ENCODE results near the gene KLHL6.
"Not testable (repeated sequence)": the region's sequence is repeated elsewhere in the genome, so short reads cannot be mapped to it uniquely, and the experiment has no call there.

KLHL6 gene

GRCh38 chr3:183532620-183533411, 22.7 kb downstream of the KLHL6 start:
- DNase-seq (ENCODE audit: low spot score): no peak

- no peak for DNase-seq (ENCODE audit: low spot score)
Measured at GRCh38 chr3:183529717-183530116, 25.8 kb downstream of the KLHL6 start.

GRCh38 chr3:183529185-183529584, 26.3 kb downstream of the KLHL6 start:
- no peak for DNase-seq (ENCODE audit: low spot score)

- DNase-seq (ENCODE audit: low spot score): not testable (repeated sequence)
Measured at GRCh38 chr3:183528758-183529157, 26.7 kb downstream of the KLHL6 start.

- no peak for DNase-seq (ENCODE audit: low spot score)
Measured at GRCh38 chr3:183527428-183528379, 27.8 kb downstream of the KLHL6 start.

- DNase-seq (ENCODE audit: low spot score): no peak
Measured at GRCh38 chr3:183526838-183527427, 28.6 kb downstream of the KLHL6 start.

GRCh38 chr3:183524476-183524875, 31.0 kb downstream of the KLHL6 start:
- DNase-seq (ENCODE audit: low spot score): no peak

GRCh38 chr3:183520741-183521556, 34.6 kb downstream of the KLHL6 start:
- DNase-seq (ENCODE audit: low spot score): peak; percentile 21

GRCh38 chr3:183520295-183520694, 35.2 kb downstream of the KLHL6 start:
- DNase-seq (ENCODE audit: low spot score): not testable (repeated sequence)

GRCh38 chr3:183519891-183520290, 35.6 kb downstream of the KLHL6 start:
- no peak for DNase-seq (ENCODE audit: low spot score)

- DNase-seq (ENCODE audit: low spot score): no peak
Measured at GRCh38 chr3:183518491-183519251, 36.8 kb downstream of the KLHL6 start.

- no peak for DNase-seq (ENCODE audit: low spot score)
Measured at GRCh38 chr3:183517607-183518006, 37.9 kb downstream of the KLHL6 start.

- DNase-seq (ENCODE audit: low spot score): no peak
Measured at GRCh38 chr3:183515968-183516851, 39.3 kb downstream of the KLHL6 start.

GRCh38 chr3:183514021-183514420, 41.5 kb downstream of the KLHL6 start:
- DNase-seq (ENCODE audit: low spot score): no peak

GRCh38 chr3:183513046-183513706, 42.3 kb downstream of the KLHL6 start:
- DNase-seq (ENCODE audit: low spot score): no peak

GRCh38 chr3:183511286-183512131, 44.0 kb downstream of the KLHL6 start:
- not testable (repeated sequence) for DNase-seq (ENCODE audit: low spot score)

GRCh38 chr3:183508821-183509220, 46.7 kb downstream of the KLHL6 start:
- no peak for DNase-seq (ENCODE audit: low spot score)

- DNase-seq (ENCODE audit: low spot score): no peak
Measured at GRCh38 chr3:183507551-183507950, 48.0 kb downstream of the KLHL6 start.
